Fibroblast of pulmonary artery (primary cell): ENCODE results near the gene ARHGEF6.

Source experiments
- DNase-seq: peaks from one replicate; pipeline ENCODE4 v3.0.0-alpha.2; 2010; ENCODE audit warnings: low read depth
- H3K4me3 ChIP-seq: replicated peaks from 2 replicates; pipeline ENCODE4 v1.5.1; 2011; ENCODE audit warnings: low read depth, mild to moderate bottlenecking, control low read depth, low read length, moderate library complexity
- TF ChIP-seq, protein P1 (sequence below): IDR thresholded peaks from 2 replicates; pipeline ENCODE4 v1.5.1; 2011; ENCODE audit warnings: mild to moderate bottlenecking, control low read depth, low read length, inconsistent platforms; ENCODE audit errors: missing control alignments

Gene ARHGEF6

DNA sequence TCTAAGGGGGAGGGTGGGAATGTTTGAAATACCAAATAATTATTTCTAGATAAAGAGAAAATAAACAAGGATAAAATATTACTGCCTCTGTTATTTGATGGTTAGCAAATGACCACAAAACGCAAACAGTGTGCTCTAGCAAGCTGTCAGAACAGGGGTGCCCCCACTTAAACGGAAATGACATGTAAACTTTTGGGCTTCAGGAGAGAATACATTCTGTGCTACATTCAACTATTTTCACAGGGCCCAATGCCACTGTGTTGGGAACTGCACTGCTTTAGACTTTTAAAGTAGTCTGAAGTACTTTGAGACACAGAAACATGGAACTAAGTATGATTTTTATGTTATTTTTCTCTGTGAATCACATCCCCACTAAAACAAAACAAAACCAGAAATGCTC is 118.6 kb downstream of the ARHGEF6 start:
- TF ChIP-seq, protein P1, sequence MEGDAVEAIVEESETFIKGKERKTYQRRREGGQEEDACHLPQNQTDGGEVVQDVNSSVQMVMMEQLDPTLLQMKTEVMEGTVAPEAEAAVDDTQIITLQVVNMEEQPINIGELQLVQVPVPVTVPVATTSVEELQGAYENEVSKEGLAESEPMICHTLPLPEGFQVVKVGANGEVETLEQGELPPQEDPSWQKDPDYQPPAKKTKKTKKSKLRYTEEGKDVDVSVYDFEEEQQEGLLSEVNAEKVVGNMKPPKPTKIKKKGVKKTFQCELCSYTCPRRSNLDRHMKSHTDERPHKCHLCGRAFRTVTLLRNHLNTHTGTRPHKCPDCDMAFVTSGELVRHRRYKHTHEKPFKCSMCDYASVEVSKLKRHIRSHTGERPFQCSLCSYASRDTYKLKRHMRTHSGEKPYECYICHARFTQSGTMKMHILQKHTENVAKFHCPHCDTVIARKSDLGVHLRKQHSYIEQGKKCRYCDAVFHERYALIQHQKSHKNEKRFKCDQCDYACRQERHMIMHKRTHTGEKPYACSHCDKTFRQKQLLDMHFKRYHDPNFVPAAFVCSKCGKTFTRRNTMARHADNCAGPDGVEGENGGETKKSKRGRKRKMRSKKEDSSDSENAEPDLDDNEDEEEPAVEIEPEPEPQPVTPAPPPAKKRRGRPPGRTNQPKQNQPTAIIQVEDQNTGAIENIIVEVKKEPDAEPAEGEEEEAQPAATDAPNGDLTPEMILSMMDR, result no peak
- H3K4me3 ChIP-seq, result no peak overlapping the region
- no peak for DNase-seq

DNA sequence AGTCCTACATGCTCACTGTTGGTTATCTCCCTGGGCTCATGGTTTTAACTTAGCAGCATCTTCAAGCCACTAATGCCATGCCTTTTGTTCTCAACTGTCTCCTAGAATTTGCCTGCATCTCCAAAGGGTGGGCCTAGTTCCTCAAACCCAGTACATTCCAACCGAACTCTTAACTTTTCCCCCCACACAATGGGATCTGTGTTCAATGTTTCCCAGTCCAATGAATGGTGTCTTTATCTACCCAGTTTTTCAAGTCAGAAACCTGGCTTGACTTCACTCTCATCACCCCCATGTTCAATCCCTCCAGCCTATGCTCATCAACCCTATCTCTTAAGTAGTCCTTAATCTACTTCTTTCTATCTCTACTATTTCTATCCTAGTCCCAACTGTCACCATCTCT is 119.8 kb downstream of the ARHGEF6 start:
- H3K4me3 ChIP-seq, result no peak overlapping the region
- no peak for DNase-seq
- TF ChIP-seq, protein P1, result no peak

DNA sequence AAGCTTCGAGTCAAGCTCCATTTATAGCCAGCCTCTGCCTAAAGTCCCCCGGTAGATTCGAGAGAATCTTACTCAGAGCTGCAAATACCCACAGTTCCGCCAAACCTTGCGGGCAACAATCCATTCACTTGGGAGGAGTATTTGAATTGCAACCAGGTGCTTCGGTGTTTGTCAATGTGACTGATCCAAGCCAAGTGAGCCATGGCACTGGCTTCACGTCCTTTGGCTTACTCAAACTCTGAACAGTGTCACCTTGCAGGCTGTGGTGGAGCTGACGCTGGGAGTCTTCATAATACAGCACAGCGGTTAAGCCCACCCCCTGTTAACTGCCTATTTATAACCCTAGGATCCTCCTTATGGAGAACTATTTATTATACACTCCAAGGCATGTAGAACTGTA is 121.6 kb downstream of the ARHGEF6 start:
- TF ChIP-seq, protein P1, result no peak
- no peak for DNase-seq
- no peak overlapping the region for H3K4me3 ChIP-seq

DNA sequence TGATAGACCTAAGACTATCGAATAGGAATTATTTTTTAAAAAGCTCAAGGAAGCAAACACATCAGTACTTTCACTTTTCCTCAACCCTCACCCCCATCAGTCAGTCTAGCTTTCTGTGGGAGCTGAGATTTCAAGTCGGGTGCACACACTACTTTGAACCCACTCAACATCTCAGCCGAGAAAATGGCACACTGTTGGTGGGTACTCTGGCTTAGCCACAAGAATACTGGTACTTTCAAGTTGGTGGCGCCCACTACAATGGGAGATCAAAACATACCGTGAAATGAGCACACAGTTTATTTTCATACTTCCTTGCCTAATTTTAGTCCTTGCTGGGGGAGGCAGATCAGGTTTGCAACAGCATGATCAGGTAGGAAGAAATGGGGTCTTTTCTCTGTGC is 122.6 kb downstream of the ARHGEF6 start:
- no peak overlapping the region for H3K4me3 ChIP-seq
- TF ChIP-seq, protein P1, result no peak
- no peak for DNase-seq

DNA sequence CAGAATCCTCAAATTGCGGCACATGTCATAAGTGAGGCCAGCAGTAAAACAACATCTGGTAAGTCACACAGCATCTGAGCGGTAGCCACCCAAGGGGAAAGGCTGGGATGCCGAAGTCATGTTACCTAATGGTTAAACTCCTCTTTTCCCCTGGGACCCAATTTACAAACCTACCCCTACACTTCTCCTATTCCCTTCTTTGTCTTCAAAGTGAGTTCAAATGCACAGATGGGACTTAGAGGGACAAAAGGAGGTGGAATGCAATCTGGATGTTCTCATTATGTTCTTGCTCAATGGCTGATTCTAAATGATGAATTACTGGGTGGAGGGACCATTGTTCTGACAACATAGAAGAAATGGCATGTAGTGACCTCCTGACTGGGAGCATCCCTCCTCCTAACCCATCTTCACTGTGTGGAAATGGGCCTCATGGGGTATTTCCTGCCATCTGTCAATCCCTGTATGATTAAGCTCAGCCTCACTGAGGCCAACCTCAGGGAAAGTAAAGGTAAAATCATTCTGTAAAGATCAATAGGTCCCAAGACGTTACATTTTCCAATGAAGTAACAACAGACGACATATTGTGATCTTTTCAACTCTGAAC is 124.3 kb downstream of the ARHGEF6 start:
- no peak overlapping the region for H3K4me3 ChIP-seq
- TF ChIP-seq, protein P1, result no peak
- DNase-seq, result no peak

DNA sequence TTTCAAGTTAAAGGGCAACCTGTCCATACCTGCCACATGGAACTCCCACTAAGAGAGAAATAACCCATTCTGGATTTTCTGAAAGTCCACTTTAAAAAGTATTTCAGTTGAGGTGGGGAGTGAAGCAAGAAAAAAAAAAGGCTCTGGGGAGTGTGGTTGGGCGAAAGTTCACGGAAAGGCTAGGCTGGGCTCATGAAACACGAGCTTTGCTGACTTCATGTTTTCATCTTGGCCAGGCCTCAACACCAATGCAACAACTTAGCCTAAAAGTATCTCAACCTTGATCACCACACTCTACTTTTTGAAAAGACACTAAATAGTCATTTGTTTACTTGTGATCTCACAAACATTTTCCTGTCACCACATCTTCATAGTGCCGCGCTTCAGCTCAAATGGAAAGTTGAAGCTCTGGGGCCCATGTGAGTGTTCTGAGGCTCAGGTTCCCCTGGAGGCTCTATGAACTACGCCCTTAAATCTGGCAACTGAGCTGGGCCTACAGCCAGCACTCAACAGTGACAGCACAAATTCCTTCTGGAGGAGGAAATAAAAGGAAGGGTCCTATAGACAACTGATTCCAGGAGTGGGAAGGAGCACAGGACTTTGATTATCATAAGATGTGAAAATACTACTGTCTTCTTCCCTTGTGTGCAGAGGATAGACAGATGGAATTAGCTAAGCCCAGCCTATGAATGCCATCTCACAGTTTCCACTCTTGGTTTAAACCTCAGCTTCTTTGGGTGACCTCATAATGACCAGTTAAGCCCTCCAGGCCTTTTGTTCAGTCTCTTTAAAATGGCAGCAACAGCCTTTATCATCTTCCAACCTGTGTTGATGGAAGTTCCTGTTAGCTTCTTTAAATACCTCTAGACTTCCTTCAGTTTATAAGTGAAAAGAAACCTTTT is 127.7 kb downstream of the ARHGEF6 start:
- DNase-seq, result no peak
- TF ChIP-seq, protein P1, result no peak
- H3K4me3 ChIP-seq, result no peak overlapping the region

DNA sequence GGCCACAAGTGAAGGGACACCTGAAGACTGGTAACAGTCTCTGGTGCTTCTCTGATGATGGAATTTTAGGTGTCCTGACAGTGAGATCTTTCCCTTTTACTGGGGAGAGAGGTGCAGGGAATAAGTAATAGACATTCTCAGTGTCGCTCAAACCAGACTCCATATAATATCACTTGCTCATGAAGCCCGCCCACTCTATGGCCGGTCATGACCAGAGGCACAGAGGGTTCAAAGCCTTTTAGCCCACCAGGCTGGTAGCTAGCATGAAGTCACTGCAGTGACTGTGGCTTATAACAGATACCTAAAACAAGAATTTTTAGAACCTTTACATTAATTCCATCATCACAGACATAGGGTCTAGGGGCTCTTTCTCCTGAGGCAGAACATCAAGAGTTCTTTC is 129.9 kb downstream of the ARHGEF6 start:
- TF ChIP-seq, protein P1, result no peak

More for the DNA sequence above, 129.9 kb downstream of the ARHGEF6 start:
- DNase-seq, result no peak
- H3K4me3 ChIP-seq, result no peak overlapping the region
